Fibroblast of the conjunctiva (primary cell): ENCODE results near the gene NHS.

Source experiments
- DNase-seq: peaks from one replicate; pipeline ENCODE4 v3.0.0-alpha.2; 2010; ENCODE audit warnings: low read depth

Gene NHS

DNA sequence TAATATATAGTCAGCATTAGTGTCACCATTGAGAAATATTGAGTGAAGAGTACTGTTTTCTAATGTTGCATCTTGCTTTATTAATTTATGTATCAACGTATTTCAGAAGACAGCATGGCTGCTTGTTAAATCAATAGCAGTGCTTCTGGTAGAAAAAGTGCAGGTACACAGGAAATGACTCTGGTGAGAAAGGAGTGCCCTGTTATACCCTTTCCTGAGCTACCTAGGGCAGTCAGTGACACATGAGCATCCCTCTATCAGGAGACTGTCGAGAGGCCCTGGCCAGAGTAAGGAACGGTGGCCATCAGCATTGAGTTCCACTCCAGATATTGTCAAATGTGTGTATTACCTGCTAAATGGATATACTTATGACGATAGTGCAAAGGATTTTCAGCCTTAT is 404.4 kb downstream of the NHS start:
- DNase-seq, result no peak
